PC-9 (cell line): ENCODE measurements around the gene TOMM70. TPM values are rescaled to one million over a fixed set of nuclear protein-coding genes. Genes with fewer than 3 reads are reported as not detected.

Experiments
- BruUV-seq: library from RNA; stranded (reverse); fragments of 400-500 nt; replicated peaks from 2 replicates; lab custom pipeline; 2021; lab: Mats Ljungman, UMichigan
- CTCF ChIA-PET: fragments of 300-600 bp; sonication (Branson Sonifier 250); formaldehyde crosslinking; loops from one replicate; lab custom pipeline; 2022; ENCODE audit warnings: antibody characterized with exemption; lab: Charles Lee
- POLR2A ChIA-PET: fragments of 300-600 bp; sonication (Branson Sonifier 250); formaldehyde crosslinking; loops from one replicate; lab custom pipeline; 2022; ENCODE audit warnings: antibody characterized with exemption; ENCODE audit not compliant: unreplicated experiment; lab: Charles Lee
- DNase-seq, 2 experiments: peaks; one replicate each; pipeline versions ENCODE4 v3.0.0 to v3.0.0-alpha.2; 2015 to 2022; ENCODE audit warnings: mixed read lengths in 1 of 2
- H2AFZ ChIP-seq: fragments of 200-600 bp; sonication (generic); 2 replicates; pipeline ENCODE4 v1.8.1; 2017; ENCODE audit warnings: antibody characterized with exemption
- H3F3A ChIP-seq: fragments of 200-600 bp; sonication (generic); 2 replicates; pipeline ENCODE4 v1.8.1; 2017; ENCODE audit warnings: antibody characterized with exemption, mild to moderate bottlenecking, low read depth; ENCODE audit not compliant: insufficient read depth
- H3K27ac ChIP-seq: fragments of 200-600 bp; sonication (generic); 2 replicates; pipeline ENCODE4 v1.6.1; 2016; ENCODE audit warnings: mixed run types
- H3K27me3 ChIP-seq: fragments of 200-600 bp; sonication (generic); 2 replicates; pipeline ENCODE4 v1.6.1; 2016; ENCODE audit warnings: low read depth, mixed run types; ENCODE audit not compliant: insufficient read depth
- H3K36me3 ChIP-seq: fragments of 200-600 bp; sonication (generic); 2 replicates; pipeline ENCODE4 v1.6.1; 2016; ENCODE audit warnings: low read depth, mixed run types
- H3K4me1 ChIP-seq: fragments of 200-600 bp; sonication (generic); replicated peaks from 2 replicates; pipeline ENCODE4 v1.6.1; 2016; ENCODE audit warnings: mixed run types; ENCODE audit not compliant: insufficient read depth
- H3K4me2 ChIP-seq: fragments of 200-600 bp; sonication (generic); 2 replicates; pipeline ENCODE4 v1.6.1; 2017; ENCODE audit warnings: mixed run types
- H3K4me3 ChIP-seq: fragments of 200-600 bp; sonication (generic); 2 replicates; pipeline ENCODE4 v1.6.1; 2016; ENCODE audit warnings: mixed run types
- H3K79me2 ChIP-seq: fragments of 200-600 bp; sonication (generic); 2 replicates; pipeline ENCODE4 v1.6.1; 2017; ENCODE audit warnings: low read depth, mixed run types
- H3K9me2 ChIP-seq: fragments of 200-600 bp; sonication (generic); 2 replicates; pipeline ENCODE4 v1.8.1; 2017; ENCODE audit warnings: mild to moderate bottlenecking; ENCODE audit not compliant: insufficient read depth
- H3K9me3 ChIP-seq: fragments of 200-600 bp; sonication (generic); 2 replicates; pipeline ENCODE4 v1.8.1; 2016; ENCODE audit warnings: low read depth; ENCODE audit not compliant: insufficient read depth
- H4K20me1 ChIP-seq: fragments of 200-600 bp; sonication (generic); 2 replicates; pipeline ENCODE4 v1.8.1; 2017; ENCODE audit not compliant: insufficient read depth
- EZH2 ChIP-seq: fragments of 200-600 bp; sonication (generic); IDR thresholded peaks from 2 replicates; pipeline ENCODE4 v1.8.0; 2017; ENCODE audit warnings: antibody characterized with exemption, low read depth
- intact Hi-C: fragments of 100-400 bp; cut with micrococcal nuclease; formaldehyde crosslinking; loops from one replicate; pipeline ENCODE4 v1.10.0; 2022; ENCODE audit not compliant: unreplicated experiment
- total RNA-seq: library from RNA; stranded (reverse); gene quantifications from 2 replicates; pipeline ENCODE4 v1.2.3, GENCODE V29; 2021
- TF ChIP-seq, protein P1 (sequence below): fragments of 200-600 bp; sonication (generic); conservative IDR thresholded peaks from 2 replicates; pipeline ENCODE4 v1.6.1; 2017; ENCODE audit warnings: mixed run types, antibody characterized with exemption, mild to moderate bottlenecking, moderate library complexity

Gene TOMM70
- total RNA-seq, 1 experiment from 2014 or later: 65.2 TPM

DNA sequence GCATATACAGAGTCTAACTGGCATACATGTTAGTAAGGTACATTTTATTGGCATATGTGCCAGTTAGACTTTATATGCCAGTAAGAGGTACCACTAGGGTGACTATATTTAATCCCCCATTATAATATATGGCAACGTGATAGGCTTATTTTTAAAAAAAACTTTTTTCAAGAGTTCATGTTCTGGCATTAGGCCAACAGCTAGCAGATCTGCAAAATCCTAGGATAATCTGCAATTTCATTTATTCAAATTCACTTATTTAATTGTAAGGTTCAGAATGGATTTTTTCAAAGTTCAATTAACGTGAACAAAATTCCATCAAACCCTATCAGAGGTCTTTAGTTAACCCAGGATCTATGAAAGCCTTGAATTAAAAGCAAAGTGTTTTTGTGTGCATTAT lies 34.5 kb downstream of the TOMM70 start:
- Histone ChIP-seq H3K79me2 (no peaks in the 10 kb centered on the region), H3K4me2 (no peak overlapping the region), H3K27ac (no peak overlapping the region), H3K36me3 (peaks cover 79% of the 10 kb centered on the region), H3F3A (peaks cover 26% of the 10 kb centered on the region; the same call in 1 of the 2 replicates), H3K9me2 (no peaks in the 10 kb centered on the region), H3K27me3 (no peaks in the 10 kb centered on the region), H3K4me1 (peaks cover 4% of the 10 kb centered on the region), H3K4me3 (no peak overlapping the region), H4K20me1 (no peaks in the 10 kb centered on the region; the same call in 1 of the 2 replicates), H3K9me3 (no peaks in the 10 kb centered on the region; the same call in 1 of the 2 replicates), H2AFZ (no peak overlapping the region)
- TF ChIP-seq, protein P1, sequence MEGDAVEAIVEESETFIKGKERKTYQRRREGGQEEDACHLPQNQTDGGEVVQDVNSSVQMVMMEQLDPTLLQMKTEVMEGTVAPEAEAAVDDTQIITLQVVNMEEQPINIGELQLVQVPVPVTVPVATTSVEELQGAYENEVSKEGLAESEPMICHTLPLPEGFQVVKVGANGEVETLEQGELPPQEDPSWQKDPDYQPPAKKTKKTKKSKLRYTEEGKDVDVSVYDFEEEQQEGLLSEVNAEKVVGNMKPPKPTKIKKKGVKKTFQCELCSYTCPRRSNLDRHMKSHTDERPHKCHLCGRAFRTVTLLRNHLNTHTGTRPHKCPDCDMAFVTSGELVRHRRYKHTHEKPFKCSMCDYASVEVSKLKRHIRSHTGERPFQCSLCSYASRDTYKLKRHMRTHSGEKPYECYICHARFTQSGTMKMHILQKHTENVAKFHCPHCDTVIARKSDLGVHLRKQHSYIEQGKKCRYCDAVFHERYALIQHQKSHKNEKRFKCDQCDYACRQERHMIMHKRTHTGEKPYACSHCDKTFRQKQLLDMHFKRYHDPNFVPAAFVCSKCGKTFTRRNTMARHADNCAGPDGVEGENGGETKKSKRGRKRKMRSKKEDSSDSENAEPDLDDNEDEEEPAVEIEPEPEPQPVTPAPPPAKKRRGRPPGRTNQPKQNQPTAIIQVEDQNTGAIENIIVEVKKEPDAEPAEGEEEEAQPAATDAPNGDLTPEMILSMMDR: no peak
- TF ChIP-seq EZH2: no peak
- DNase-seq: no peak
- POLR2A ChIA-PET: no interaction called here
- CTCF ChIA-PET: no interaction called here
- BruUV-seq: no TSS peak
- intact Hi-C loops: no loop called here

DNA sequence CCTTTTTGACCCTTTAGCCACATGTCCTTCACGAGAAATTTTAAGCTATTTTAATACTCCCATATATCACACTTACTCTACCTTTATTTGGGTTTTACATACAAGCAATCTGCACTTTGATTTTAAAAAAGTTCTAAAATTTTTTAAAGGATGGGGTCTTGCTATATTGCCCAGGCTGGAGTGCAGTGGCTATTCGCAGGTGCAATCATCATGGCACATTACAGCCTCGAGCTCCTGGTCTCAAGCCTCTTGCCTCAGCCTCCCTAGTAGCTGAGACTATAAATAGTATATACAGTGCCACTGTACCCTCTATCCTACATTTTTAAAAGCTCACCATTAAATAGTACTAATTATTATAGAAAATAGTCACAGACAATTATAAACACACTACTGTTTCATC lies 36.5 kb downstream of the TOMM70 start:
- H3K79me2 ChIP-seq: no peaks in the 10 kb centered on the region
- no peak overlapping the region for H2AFZ ChIP-seq
- DNase-seq: no peak
- TF ChIP-seq, protein P1: no peak
- TF ChIP-seq EZH2: no peak
- no peaks in the 10 kb centered on the region for H3K27me3 ChIP-seq
- H3F3A ChIP-seq: peaks cover 34% of the 10 kb centered on the region; the same call in 1 of the 2 replicates
- peaks cover 68% of the 10 kb centered on the region for H3K36me3 ChIP-seq
- no peak overlapping the region for H3K4me2 ChIP-seq
- ChIA-PET POLR2A (no interaction called here), CTCF (no interaction called here)
- peaks cover 17% of the 10 kb centered on the region for H3K4me1 ChIP-seq
- H4K20me1 ChIP-seq: no peaks in the 10 kb centered on the region; the same call in 1 of the 2 replicates
- H3K4me3 ChIP-seq: no peak overlapping the region
- H3K9me3 ChIP-seq: no peaks in the 10 kb centered on the region; the same call in 1 of the 2 replicates
- no peaks in the 10 kb centered on the region for H3K9me2 ChIP-seq
- H3K27ac ChIP-seq: no peak overlapping the region
- intact Hi-C loops: no loop called here
- BruUV-seq: no TSS peak

DNA sequence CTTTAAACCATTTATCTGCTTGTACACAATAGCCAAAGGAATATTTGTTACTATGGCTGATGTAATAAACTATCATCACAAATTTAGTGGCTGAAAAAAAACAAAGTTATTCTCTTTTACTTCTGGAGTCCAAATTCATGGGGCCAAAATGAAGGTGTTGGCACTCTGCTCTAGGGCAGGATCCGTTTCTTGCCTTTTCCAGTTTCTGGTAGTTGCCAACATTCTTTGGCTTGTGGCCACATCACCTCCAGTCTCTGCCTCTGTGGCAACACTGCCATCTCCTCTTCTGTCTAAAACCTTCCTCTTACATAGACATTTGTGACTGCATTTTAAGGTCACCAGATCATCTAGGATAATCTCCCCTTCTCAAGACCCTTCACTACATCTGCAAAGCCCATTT lies 39.0 kb downstream of the TOMM70 start:
- peak overlapping the region; percentile 38 for H3K27ac ChIP-seq
- peak overlapping the region; percentile 26; the same call in 1 of the 2 replicates for H3K4me2 ChIP-seq
- intact Hi-C loops: no loop called here
- no peaks in the 10 kb centered on the region for H3K27me3 ChIP-seq
- POLR2A ChIA-PET: interaction anchor here (0.6 kb wide), 1 partner anchor 63 kb away, joined by 4 read pairs; no protein-coding TSS in a partner anchor
- peaks cover 58% of the 10 kb centered on the region for H3K36me3 ChIP-seq
- H2AFZ ChIP-seq: no peak overlapping the region
- H3K4me1 ChIP-seq: peaks cover 17% of the 10 kb centered on the region
- H3K4me3 ChIP-seq: no peak overlapping the region
- H4K20me1 ChIP-seq: no peaks in the 10 kb centered on the region
- no peak for DNase-seq
- no peaks in the 10 kb centered on the region; the same call in 1 of the 2 replicates for H3K9me3 ChIP-seq
- H3K9me2 ChIP-seq: no peaks in the 10 kb centered on the region
- no TSS peak for BruUV-seq
- CTCF ChIA-PET: no interaction called here
- H3F3A ChIP-seq: peaks cover 41% of the 10 kb centered on the region
- H3K79me2 ChIP-seq: no peaks in the 10 kb centered on the region
- TF ChIP-seq EZH2: no peak
- TF ChIP-seq, protein P1: no peak
